LoVo (cell line): ENCODE measurements around the gene GALR2.

Experiments
- DNase-seq: peaks from one replicate; pipeline ENCODE4 v3.0.0-alpha.2; 2016; ENCODE audit warnings: low spot score

Gene GALR2

GRCh38 chr17:76095943-76096342 is 21.4 kb downstream of the GALR2 start:
- no peak for DNase-seq

- DNase-seq: no peak
Observed at GRCh38 chr17:76097716-76098295, 23.2 kb downstream of the GALR2 start.

DNA sequence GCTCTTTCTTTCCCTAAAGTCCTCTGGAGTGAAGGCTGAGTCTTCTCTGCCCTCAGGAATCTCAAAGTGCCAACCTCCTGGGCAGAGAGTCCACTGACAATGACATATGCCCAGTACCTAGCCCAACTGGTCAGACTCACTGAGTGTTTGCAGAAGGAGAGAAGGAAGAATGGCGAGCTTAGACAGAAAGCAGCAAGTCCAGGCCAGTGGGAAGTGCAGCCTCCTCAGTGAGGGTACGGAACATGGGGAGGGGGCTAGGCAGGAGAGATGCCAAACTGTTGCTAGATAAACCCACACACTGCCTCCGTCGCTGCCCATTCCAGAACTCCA is 28.3 kb downstream of the GALR2 start:
- DNase-seq: no peak

GRCh38 chr17:76103274-76104139 is 28.9 kb downstream of the GALR2 start, which contains the start of gene EXOC7:
EXOC7 (minus strand) TSS chr17:76103787; CDS start chr17:76103692, 95 bp downstream.
- DNase-seq: peak; percentile 97

- DNase-seq: no peak
Observed at GRCh38 chr17:76104140-76104895, 29.7 kb downstream of the GALR2 start.

- peak; percentile 10 for DNase-seq
Observed at GRCh38 chr17:76104896-76105231, 30.3 kb downstream of the GALR2 start.

DNA sequence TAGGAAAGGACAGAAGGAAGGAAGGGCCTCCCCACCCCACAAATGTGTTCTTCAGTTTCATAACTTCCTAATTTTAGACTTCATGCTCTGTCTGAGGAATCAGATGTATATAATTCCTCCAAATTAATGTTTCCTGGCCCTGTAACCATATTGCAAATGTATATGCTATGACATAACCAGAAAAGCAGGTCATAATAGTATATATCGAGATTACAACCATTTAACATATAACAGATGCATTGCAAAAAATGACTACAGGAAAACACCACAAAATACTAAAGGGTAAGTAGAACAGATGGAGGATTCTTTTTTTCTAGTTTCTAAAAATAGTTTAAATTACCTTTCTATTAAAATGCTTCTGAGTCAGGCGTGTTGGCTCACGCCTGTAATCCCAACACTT is 32.1 kb downstream of the GALR2 start:
- DNase-seq: no peak

GRCh38 chr17:76107509-76107908 is 32.9 kb downstream of the GALR2 start:
- peak; percentile 16 for DNase-seq

- no peak for DNase-seq
Observed at GRCh38 chr17:76111956-76112355, 37.4 kb downstream of the GALR2 start.

DNA sequence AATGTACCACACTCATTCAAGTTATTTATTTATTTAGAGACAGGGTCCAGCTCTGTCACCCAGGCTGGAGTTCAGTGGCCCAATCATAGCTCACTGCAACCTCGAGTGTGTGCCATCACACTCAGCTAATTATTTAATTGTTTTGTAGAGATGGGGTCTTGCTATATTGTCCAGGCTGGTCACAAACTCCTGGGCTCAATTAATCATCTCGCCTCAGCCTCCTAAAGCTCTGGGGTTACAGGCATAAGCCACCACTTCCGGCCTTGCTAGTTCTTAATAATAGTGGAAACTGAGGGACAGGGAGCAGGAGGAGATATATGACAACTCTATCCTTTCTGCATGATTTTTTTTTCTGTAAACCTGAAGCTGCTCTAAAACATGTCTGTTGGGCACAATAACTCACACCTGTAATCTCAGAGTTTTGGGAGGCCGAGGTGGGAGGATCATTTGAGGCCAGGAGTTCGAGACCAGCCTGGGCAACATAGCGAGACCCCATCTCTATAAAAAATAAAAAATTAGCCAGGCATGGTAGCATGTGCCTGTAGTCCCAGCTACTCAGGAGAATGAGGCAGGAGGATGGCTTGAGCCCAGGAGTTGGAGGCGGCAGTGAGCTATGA is 40.7 kb downstream of the GALR2 start:
- no peak for DNase-seq

GRCh38 chr17:76119409-76120371 is 45.1 kb downstream of the GALR2 start:
- no peak for DNase-seq

- DNase-seq: no peak
Observed at GRCh38 chr17:76120658-76121008, 46.1 kb downstream of the GALR2 start.

DNA sequence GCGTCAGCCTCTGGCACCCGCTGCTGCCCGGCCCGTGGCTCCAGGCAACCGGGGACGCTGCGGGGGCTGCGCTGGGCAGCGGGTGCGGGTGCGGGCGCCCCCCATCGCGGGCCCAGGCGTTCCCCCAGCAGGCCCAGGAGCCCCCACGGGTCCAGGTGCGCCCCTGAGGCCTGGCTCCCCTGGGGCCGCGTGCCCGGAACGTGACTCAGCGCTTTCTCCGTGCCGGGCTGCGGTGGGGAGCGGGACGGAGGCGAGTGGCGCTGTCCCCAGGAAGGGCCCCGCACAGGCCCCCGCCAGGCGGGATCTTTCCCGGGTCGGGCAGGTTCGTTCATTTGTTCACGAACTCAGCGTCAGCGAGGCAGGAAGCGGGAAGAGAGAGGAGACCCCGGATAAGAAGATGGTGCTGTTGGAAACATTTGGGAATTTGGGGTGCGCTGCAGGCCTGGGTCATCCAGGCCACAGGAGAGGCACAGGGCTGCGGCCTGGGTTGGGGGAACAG is 47.4 kb downstream of the GALR2 start:
- no peak for DNase-seq

DNA sequence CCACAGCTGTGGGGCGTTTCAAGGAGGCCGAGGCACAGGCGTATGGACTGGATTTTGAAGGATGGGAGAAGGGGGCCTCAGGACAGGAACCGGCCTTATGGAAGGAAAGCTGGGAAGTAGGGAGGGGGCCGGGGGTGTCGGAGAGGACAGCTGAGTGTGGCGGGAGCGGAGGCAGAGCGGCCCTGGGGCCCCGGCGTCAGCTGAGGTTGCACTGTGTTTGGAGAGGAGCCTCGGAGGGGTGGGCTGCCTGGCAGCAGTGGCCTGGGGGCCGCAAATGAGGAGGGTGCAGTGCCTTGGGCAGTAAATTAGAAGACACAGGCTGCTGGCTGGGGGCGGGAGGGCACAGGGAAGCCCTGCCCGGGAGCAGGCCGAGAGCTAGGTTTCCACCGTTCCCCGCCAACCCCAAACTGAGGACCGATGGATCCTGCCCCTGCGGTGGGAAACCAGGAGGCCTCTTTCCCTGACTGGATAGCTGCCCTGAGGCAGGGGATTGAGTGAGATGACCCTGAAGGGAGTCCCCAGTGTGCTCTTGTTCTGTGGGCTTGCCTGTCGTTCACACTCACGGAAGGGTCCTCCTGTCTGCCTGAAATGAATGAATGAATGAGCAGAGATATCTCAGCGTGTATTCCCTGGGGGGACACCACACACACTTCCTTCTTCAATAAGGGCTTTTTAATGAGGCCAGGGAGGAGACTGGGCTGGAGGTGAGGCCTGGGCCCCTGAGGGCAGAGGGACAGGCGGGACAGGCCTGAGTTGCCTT is 48.0 kb downstream of the GALR2 start:
- DNase-seq: no peak

DNA sequence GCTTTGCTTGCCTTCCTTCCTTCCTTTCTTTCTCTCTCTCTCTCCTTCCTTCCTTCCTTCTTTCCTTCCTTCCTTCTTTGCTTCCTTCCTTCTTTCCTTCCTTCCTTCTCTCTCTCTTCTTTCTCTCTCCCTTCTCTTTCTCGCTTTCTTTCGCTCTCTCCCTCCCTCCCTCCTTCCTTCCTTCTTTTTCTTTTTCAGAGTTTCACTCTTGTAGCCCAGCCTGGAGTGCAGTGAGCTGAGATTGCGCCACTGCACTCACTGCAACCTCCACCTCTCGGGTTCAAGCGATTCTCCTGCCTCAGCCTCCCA is 48.6 kb downstream of the GALR2 start:
- no peak for DNase-seq

- DNase-seq: no peak
Observed at GRCh38 chr17:76123749-76124581, 49.4 kb downstream of the GALR2 start.

- no peak for DNase-seq
Observed at GRCh38 chr17:76124582-76125390, 50.2 kb downstream of the GALR2 start.

GRCh38 chr17:76125391-76125675 is 50.8 kb downstream of the GALR2 start:
- no peak for DNase-seq

DNA sequence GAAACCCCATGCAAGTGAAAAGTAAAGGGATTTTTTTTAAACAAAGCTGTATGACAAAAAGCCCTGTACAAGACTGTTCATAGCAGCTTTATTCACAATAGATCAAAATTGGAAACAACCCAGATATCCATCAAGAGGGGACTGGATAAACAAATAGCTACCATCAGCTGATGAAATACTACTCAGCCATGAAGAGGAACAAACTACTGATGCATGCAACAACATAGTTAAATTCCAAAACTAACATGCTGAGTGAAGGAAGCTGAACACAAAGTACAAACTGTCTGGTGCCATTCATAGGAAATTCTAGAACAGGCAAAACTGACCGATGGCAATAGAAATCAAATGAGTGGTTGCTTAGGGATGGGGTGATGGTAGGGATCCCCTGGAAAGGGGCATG is 51.3 kb downstream of the GALR2 start:
- DNase-seq: no peak
